HCT116 (cell line): ENCODE results near the gene RILPL1. TPM values are rescaled to one million over a fixed set of nuclear protein-coding genes. Genes with fewer than 3 reads are reported as not detected.
A peak's percentile ranks its signal among the peaks of the same experiment; 100 is the strongest.

Source experiments
- ATAC-seq: fragments of 200-7000 bp; cut with Tn5 transposase; 2 replicates; pipeline ENCODE4 v1.9.1; 2020; ENCODE audit warnings: mild to moderate bottlenecking, moderate library complexity
- BruUV-seq: library from RNA; stranded (reverse); fragments of 400-500 nt; replicated peaks from 2 replicates; lab custom pipeline; 2021; lab: Mats Ljungman, UMichigan
- CTCF ChIA-PET: fragments of 300-600 bp; sonication (Branson Sonifier 250); formaldehyde crosslinking; loops from one replicate; lab custom pipeline; 2021; ENCODE audit warnings: antibody characterized with exemption; lab: Charles Lee
- POLR2A ChIA-PET: fragments of 300-600, 350-600 bp; sonication (Branson Sonifier 250); formaldehyde crosslinking; loops from one replicate; lab custom pipeline; 2021; ENCODE audit warnings: antibody characterized with exemption; lab: Charles Lee
- RAD21 ChIA-PET, 2 experiments: fragments of 300-600 bp; sonication (Branson Sonifier 250); formaldehyde crosslinking; loops; one replicate each; lab custom pipeline; 2023; ENCODE audit warnings: low total read pairs in 2 of 2; ENCODE audit not compliant: uncharacterized antibody in 2 of 2, unreplicated experiment in 2 of 2, low non-redundant PET in 1 of 2; lab: Charles Lee
- DNase-seq: peaks from one replicate; pipeline ENCODE4 v3.0.0-alpha.2; 2010; ENCODE audit warnings: low read depth, low spot score
- H2AFZ ChIP-seq: fragments of 200-600 bp; shearing (Covaris generic), sonication (generic); 2 replicates; pipeline ENCODE4 v1.6.1; 2017; ENCODE audit warnings: low read depth, mixed run types, mixed read lengths, antibody characterized with exemption, low read length; ENCODE audit not compliant: poor library complexity, severe bottlenecking
- H3K27ac ChIP-seq: 2 replicates; pipeline ENCODE4 v1.5.1; 2012; ENCODE audit warnings: low read depth, low read length
- H3K27me3 ChIP-seq: fragments of 200-600 bp; sonication (generic); 2 replicates; pipeline ENCODE4 v1.6.1; 2016; ENCODE audit warnings: mixed run types, low read length, mixed read lengths; ENCODE audit not compliant: insufficient read depth
- H3K36me3 ChIP-seq, 2 experiments: fragments of 200-500 bp in 1 of 2; fragments of 200-600 bp in 1 of 2; sonication (Bioruptor generic) in 1 of 2; sonication (generic) in 1 of 2; 2 replicates each; pipeline versions ENCODE4 v1.5.1 to v1.6.1; 2014 to 2016; ENCODE audit warnings: low read length in 2 of 2, inconsistent platforms in 1 of 2, mixed read lengths in 1 of 2, mixed run types in 1 of 2; ENCODE audit not compliant: insufficient read depth in 2 of 2, control insufficient read depth in 1 of 2
- H3K4me1 ChIP-seq, 2 experiments: fragments of 200-600 bp in 1 of 2; sonication (generic) in 1 of 2; 2 replicates each; pipeline versions ENCODE4 v1.5.1 to v1.6.1; 2012 to 2017; ENCODE audit warnings: low read length in 2 of 2, inconsistent platforms in 1 of 2, mild to moderate bottlenecking in 1 of 2, mixed read lengths in 1 of 2, mixed run types in 1 of 2, moderate library complexity in 1 of 2; ENCODE audit not compliant: insufficient read depth in 2 of 2, control insufficient read depth in 1 of 2
- H3K4me2 ChIP-seq: fragments of 200-600 bp; sonication (generic); 2 replicates; pipeline ENCODE4 v1.6.1; 2017; ENCODE audit warnings: mixed run types, low read length, mixed read lengths
- H3K4me3 ChIP-seq, 2 experiments: fragments of 200-600 bp in 1 of 2; sonication (generic) in 1 of 2; replicated peaks in 1 of 2; 2 replicates each; pipeline ENCODE4 v1.5.1; 2011 to 2016; ENCODE audit warnings: low read length in 2 of 2, control low read depth in 1 of 2, low read depth in 1 of 2, mild to moderate bottlenecking in 1 of 2, mixed read lengths in 1 of 2, mixed run types in 1 of 2
- H3K79me2 ChIP-seq: fragments of 200-600 bp; sonication (generic); 2 replicates; pipeline ENCODE4 v1.6.1; 2017; ENCODE audit warnings: mild to moderate bottlenecking, mixed run types, low read length, moderate library complexity, mixed read lengths; ENCODE audit not compliant: insufficient read depth
- H3K9ac ChIP-seq: fragments of 200-600 bp; sonication (generic); 2 replicates; pipeline ENCODE4 v1.6.1; 2016; ENCODE audit warnings: low read length, mixed read lengths
- H3K9me2 ChIP-seq: fragments of 200-600 bp; sonication (generic), shearing (Covaris generic); 2 replicates; pipeline ENCODE4 v1.6.1; 2017; ENCODE audit warnings: mixed run types, mild to moderate bottlenecking, moderate library complexity; ENCODE audit not compliant: insufficient read depth
- H3K9me3 ChIP-seq, 2 experiments: fragments of 200-500 bp in 1 of 2; fragments of 200-600 bp in 1 of 2; sonication (Bioruptor generic) in 1 of 2; sonication (generic) in 1 of 2; 2 replicates each; pipeline ENCODE4 v1.6.1; 2014 to 2017; ENCODE audit warnings: low read length in 2 of 2, mixed read lengths in 2 of 2, inconsistent platforms in 1 of 2, low read depth in 1 of 2, mild to moderate bottlenecking in 1 of 2, mixed run types in 1 of 2, moderate library complexity in 1 of 2; ENCODE audit not compliant: control insufficient read depth in 1 of 2, insufficient read depth in 1 of 2
- H4K20me1 ChIP-seq: fragments of 200-600 bp; sonication (generic), shearing (Covaris generic); 2 replicates; pipeline ENCODE4 v1.6.1; 2017; ENCODE audit warnings: mixed run types, mild to moderate bottlenecking, moderate library complexity; ENCODE audit not compliant: insufficient read depth
- CBX3 ChIP-seq: IDR thresholded peaks from 2 replicates; pipeline ENCODE4 v1.6.1; 2012; ENCODE audit warnings: low read depth
- EGR1 ChIP-seq: IDR thresholded peaks from 2 replicates; pipeline ENCODE4 v1.6.1; 2012; ENCODE audit warnings: low read depth
- FOSL1 ChIP-seq: IDR thresholded peaks from 2 replicates; pipeline ENCODE4 v1.6.1; 2012; ENCODE audit warnings: low read depth
- MAX ChIP-seq: IDR thresholded peaks from 2 replicates; pipeline ENCODE4 v1.6.1; 2012
- POLR2A ChIP-seq: IDR thresholded peaks from 2 replicates; pipeline ENCODE4 v1.7.0; 2011; ENCODE audit warnings: borderline replicate concordance; ENCODE audit not compliant: insufficient read depth, insufficient read length; ENCODE audit errors: extremely low read depth
- SP1 ChIP-seq: IDR thresholded peaks from 2 replicates; pipeline ENCODE4 v1.6.1; 2012; ENCODE audit warnings: low read depth
- YY1 ChIP-seq: IDR thresholded peaks from 2 replicates; pipeline ENCODE4 v1.6.1; 2011; ENCODE audit warnings: low read length, low read depth, moderate library complexity, mild to moderate bottlenecking; ENCODE audit not compliant: insufficient replicate concordance; ENCODE audit errors: extremely low read depth
- ZFX ChIP-seq: fragments of 450-650 bp; IDR thresholded peaks from 2 replicates; pipeline ENCODE4 v1.6.1; 2017
- intact Hi-C: fragments of 100-400 bp; cut with micrococcal nuclease; formaldehyde crosslinking; loops from 2 replicates; pipeline ENCODE4 v1.10.0; 2022
- total RNA-seq: library from RNA; stranded (reverse); gene quantifications from one replicate; pipeline ENCODE4 v1.2.1, GENCODE V29; 2021; ENCODE audit not compliant: unreplicated experiment

RILPL1 gene
- total RNA-seq, 1 experiment from 2014 or later = 11.8 TPM

GRCh38 chr12:123441523-123442164 is 91.9 kb downstream of the RILPL1 start:
- BruUV-seq = no TSS peak

GRCh38 chr12:123436017-123436964 is 97.2 kb downstream of the RILPL1 start, which contains the start of gene RILPL2:
Gene RILPL2, minus strand, starts transcription at chr12:123436684. Its CDS starts 264 bp downstream, at chr12:123436420.
- peak; percentile 73 for TF ChIP-seq MAX
- TF ChIP-seq ZFX = peak; percentile 38; the same call in 1 of the 2 replicates
- TF ChIP-seq SP1 = peak; percentile 39; the same call in 1 of the 2 replicates
- no peak for TF ChIP-seq EGR1
- no peak for TF ChIP-seq YY1
- Histone ChIP-seq H3K9me2 (no peaks in the 10 kb centered on the region), H2AFZ (peak within 1 kb of the TSS; percentile 100), H3K9ac (peak within 1 kb of the TSS; percentile 70), H3K79me2 (peaks cover 7% of the 10 kb centered on the region; the same call in 1 of the 2 replicates), H3K36me3 (no peaks in the 10 kb centered on the region), H3K4me3 (peak within 1 kb of the TSS; percentile 77 to 84), H3K27ac (peak within 1 kb of the TSS; percentile 74), H3K27me3 (no peaks in the 10 kb centered on the region), H3K4me2 (peak within 1 kb of the TSS; percentile 86), H4K20me1 (no peaks in the 10 kb centered on the region), H3K4me1 (peaks cover 13 to 19% of the 10 kb centered on the region in 2 experiments; a peak in 3 of 4 replicates), H3K9me3 (no peaks in the 10 kb centered on the region)
- RAD21 ChIA-PET = no interaction called here
- peak; percentile 47 for DNase-seq
- CTCF ChIA-PET = no interaction called here
- intact Hi-C loops = no loop called here
- POLR2A ChIA-PET = no interaction called here
- TSS peak; percentile 77 for BruUV-seq
- ATAC-seq = peak; percentile 95

More at GRCh38 chr12:123441523-123442164, 91.9 kb downstream of the RILPL1 start:
- no peak overlapping the region for H3K4me2 ChIP-seq
- RAD21 ChIA-PET = interaction anchor here in 1 of 2 experiments (0.6 kb wide), 1 partner anchor 208 kb away, joined by 3 read pairs; the partner anchor contains the start of gene MTRFR
- no peak overlapping the region for H3K27ac ChIP-seq
- H3K9ac ChIP-seq = no peak overlapping the region
- DNase-seq = no peak
- H3K4me1 ChIP-seq = peaks cover 4% of the 10 kb centered on the region in 2 experiments; a peak in 2 of 4 replicates
- H3K4me3 ChIP-seq = no peak overlapping the region
- ATAC-seq = no peak
- H3K79me2 ChIP-seq = no peaks in the 10 kb centered on the region
- no peaks in the 10 kb centered on the region for H3K36me3 ChIP-seq
- no peaks in the 10 kb centered on the region for H3K9me3 ChIP-seq
- no peak for TF ChIP-seq POLR2A
- no peak for TF ChIP-seq FOSL1
- no peak for TF ChIP-seq CBX3
- CTCF ChIA-PET = no interaction called here
- no peaks in the 10 kb centered on the region for H3K9me2 ChIP-seq
- intact Hi-C loops = no loop called here
- POLR2A ChIA-PET = no interaction called here
- no peaks in the 10 kb centered on the region for H4K20me1 ChIP-seq
- H3K27me3 ChIP-seq = no peaks in the 10 kb centered on the region
- H2AFZ ChIP-seq = no peak overlapping the region
